Keratinocyte (primary cell): ENCODE measurements around the gene DMAC2. TPM values are rescaled to one million over a fixed set of nuclear protein-coding genes. Genes with fewer than 3 reads are reported as not detected.

Experiments
- DNase-seq: peaks from one replicate; pipeline ENCODE4 v3.0.0-alpha.2; 2011; ENCODE audit warnings: low read depth, missing footprints, low spot score
- FAIRE-seq: peaks from 2 replicates; lab custom pipeline; 2011; peaks lifted over from hg19 to GRCh38; lab: Jason Lieb, UNC
- H2AFZ ChIP-seq: 2 replicates; pipeline ENCODE4 v1.6.0; 2012; ENCODE audit warnings: low read length, control low read depth, inconsistent platforms; ENCODE audit not compliant: control insufficient read depth
- H3K27ac ChIP-seq: 2 replicates; pipeline ENCODE4 v1.5.1; 2011; ENCODE audit warnings: low read length; ENCODE audit not compliant: control insufficient read depth, insufficient read depth
- H3K27me3 ChIP-seq: 3 replicates; pipeline ENCODE4 v1.6.0; 2011; ENCODE audit warnings: low read length; ENCODE audit not compliant: control insufficient read depth, insufficient read depth; ENCODE audit errors: extremely low read depth
- H3K36me3 ChIP-seq, 2 experiments: 2 replicates in 1 of 2; 3 replicates in 1 of 2; pipeline ENCODE4 v1.5.1; 2011; ENCODE audit warnings: low read length in 2 of 2, mild to moderate bottlenecking in 1 of 2; ENCODE audit not compliant: control insufficient read depth in 2 of 2, insufficient read depth in 2 of 2; ENCODE audit errors: extremely low read depth in 1 of 2
- H3K4me1 ChIP-seq: 3 replicates; pipeline ENCODE4 v1.5.1; 2011; ENCODE audit warnings: low read length; ENCODE audit not compliant: control insufficient read depth, insufficient read depth; ENCODE audit errors: extremely low read depth
- H3K4me2 ChIP-seq: 3 replicates; pipeline ENCODE4 v1.6.0; 2011; ENCODE audit warnings: low read depth, low read length; ENCODE audit not compliant: control insufficient read depth, insufficient read depth; ENCODE audit errors: extremely low read depth
- H3K4me3 ChIP-seq, 3 experiments: fragments of 200-600 bp in 1 of 3; sonication (generic) in 1 of 3; 2 replicates in 2 of 3; 3 replicates in 1 of 3; pipeline ENCODE4 v1.5.1; 2011 to 2016; ENCODE audit warnings: low read length in 3 of 3, mild to moderate bottlenecking in 3 of 3, control low read depth in 2 of 3, inconsistent platforms in 1 of 3, low read depth in 1 of 3, mixed read lengths in 1 of 3, mixed run types in 1 of 3, moderate library complexity in 1 of 3; ENCODE audit not compliant: control insufficient read depth in 2 of 3, insufficient read depth in 2 of 3; ENCODE audit errors: extremely low read depth in 1 of 3
- H3K79me2 ChIP-seq: 2 replicates; pipeline ENCODE4 v1.6.0; 2012; ENCODE audit warnings: low read length; ENCODE audit not compliant: control insufficient read depth, insufficient read depth
- H3K9ac ChIP-seq: 3 replicates; pipeline ENCODE4 v1.6.0; 2011; ENCODE audit warnings: low read length; ENCODE audit not compliant: control insufficient read depth, insufficient read depth; ENCODE audit errors: extremely low read depth
- H3K9me1 ChIP-seq: 3 replicates; pipeline ENCODE4 v1.6.0; 2011; ENCODE audit warnings: low read length; ENCODE audit not compliant: control insufficient read depth, insufficient read depth; ENCODE audit errors: extremely low read depth
- H3K9me3 ChIP-seq: 2 replicates; pipeline ENCODE4 v1.5.1; 2012; ENCODE audit warnings: low read depth, low read length; ENCODE audit not compliant: control insufficient read depth
- H4K20me1 ChIP-seq: 3 replicates; pipeline ENCODE4 v1.6.0; 2011; ENCODE audit warnings: low read length; ENCODE audit not compliant: control insufficient read depth, insufficient read depth; ENCODE audit errors: extremely low read depth
- EZH2 ChIP-seq: IDR thresholded peaks from one replicate; pipeline ENCODE4 v1.6.1; 2012; ENCODE audit warnings: inconsistent platforms, mild to moderate bottlenecking, low read length, moderate library complexity
- dilution Hi-C: fragments of 300-500 bp; cut with MboI; formaldehyde crosslinking; loops from one replicate; pipeline ENCODE4 v1.7.0; 2020; ENCODE audit warnings: low sequenced_read_pairs; ENCODE audit not compliant: extremely low pct_ligation_motif_present
- polyA plus RNA-seq, 5 experiments: library from polyadenylated mRNA; depleted of rRNA in 3 of 5; stranded (reverse) in 3 of 5; stranded (forward) in 1 of 5; unstranded in 1 of 5; fragments of >200 nt; gene quantifications; 1 replicate in 1 of 5; 2 replicates in 3 of 5; 3 replicates in 1 of 5; pipeline versions ENCODE4 v1.2.1 to v1.2.3, GENCODE V29; 2011 to 2012; ENCODE audit warnings: missing spikeins in 2 of 5, low read depth in 1 of 5, low replicate concordance in 1 of 5
- TF ChIP-seq, protein P1 (sequence below), 3 experiments: IDR thresholded peaks in 1 of 3; conservative IDR thresholded peaks in 1 of 3; optimal IDR thresholded peaks in 1 of 3; 2 replicates in 2 of 3; 3 replicates in 1 of 3; pipeline versions ENCODE3 to v1.5.1; 2011; ENCODE audit warnings: low read length in 3 of 3, mild to moderate bottlenecking in 3 of 3, moderate library complexity in 2 of 3, control low read depth in 1 of 3, inconsistent platforms in 1 of 3; ENCODE audit not compliant: insufficient read depth in 2 of 3; ENCODE audit errors: extremely low read depth in 1 of 3

Gene DMAC2
- polyA plus RNA-seq, 1 donor (not counting 4 experiments of a cell fraction or from before 2014, with no cell fraction given) = 45.3 TPM

DNA sequence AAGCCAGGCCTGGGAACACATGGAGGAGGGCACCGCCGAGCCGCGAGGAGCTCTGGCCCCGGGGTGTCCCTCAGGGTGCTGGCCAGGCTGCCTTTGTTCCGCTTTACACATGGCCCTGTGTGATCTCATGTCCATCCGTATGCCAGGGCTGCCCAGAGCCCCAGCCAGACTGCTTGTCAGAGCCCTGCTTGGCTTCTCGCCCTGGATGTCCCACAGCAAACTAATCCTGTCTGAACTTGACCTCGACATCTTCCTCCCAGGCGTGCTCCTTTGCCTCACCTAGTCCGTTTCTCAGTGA is 27.8 kb downstream of the DMAC2 start:
- dilution Hi-C loops = no loop called here
- no peak overlapping the region for H3K27ac ChIP-seq
- H3K4me1 ChIP-seq = peaks cover 5% of the 10 kb centered on the region

DNA sequence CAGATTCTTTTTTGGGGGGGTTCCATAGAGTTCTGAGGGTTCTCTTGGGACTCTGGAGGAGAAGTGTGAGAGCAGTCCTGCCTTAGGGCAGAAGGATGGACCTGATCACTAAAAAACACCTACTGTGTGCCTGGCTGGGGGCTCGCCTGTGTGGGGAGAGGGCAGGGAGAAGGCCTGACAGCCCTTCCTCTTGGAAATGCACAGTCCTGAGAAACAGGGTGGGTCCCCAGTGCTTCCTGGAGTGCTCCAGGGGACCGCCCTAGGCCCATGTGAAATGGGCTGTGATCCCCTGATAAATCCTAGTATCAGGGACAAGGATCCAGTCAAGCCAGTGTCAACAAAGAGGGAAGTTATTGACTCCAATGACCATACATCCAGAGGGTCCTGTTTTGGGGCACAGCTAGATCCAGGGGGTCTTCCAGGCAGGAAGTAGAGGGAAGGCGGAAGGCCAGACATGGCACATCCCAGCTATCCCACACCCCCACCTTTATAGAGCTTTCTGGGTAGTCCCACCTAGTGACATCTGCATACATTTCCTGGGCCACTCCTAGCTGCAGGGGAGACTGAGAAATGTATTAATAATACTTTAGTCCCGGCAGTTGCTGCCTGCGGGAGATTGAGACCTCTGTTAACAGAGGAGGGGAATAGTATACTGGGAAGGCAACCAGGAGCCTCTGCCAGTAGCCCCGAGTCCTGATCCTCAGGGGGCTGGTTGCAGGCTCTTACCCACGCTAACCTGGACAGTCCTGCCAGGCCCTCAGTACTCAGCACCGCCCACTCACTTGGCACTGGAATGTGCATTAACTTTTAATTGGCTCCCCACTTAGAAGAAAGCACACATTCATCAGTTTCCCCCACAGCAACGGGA is 28.4 kb downstream of the DMAC2 start:
- DNase-seq (no peak), FAIRE-seq (no peak)
- H3K27me3 ChIP-seq = no peaks in the 10 kb centered on the region
- no peaks in the 10 kb centered on the region for H3K9me3 ChIP-seq
- peaks cover 5% of the 10 kb centered on the region for H3K4me1 ChIP-seq
- H3K9me1 ChIP-seq = no peaks in the 10 kb centered on the region
- H3K4me2 ChIP-seq = no peak overlapping the region
- dilution Hi-C loops = no loop called here
- no peak overlapping the region for H3K9ac ChIP-seq
- no peak overlapping the region for H3K4me3 ChIP-seq
- no peak overlapping the region for H3K27ac ChIP-seq
- TF ChIP-seq, protein P1, sequence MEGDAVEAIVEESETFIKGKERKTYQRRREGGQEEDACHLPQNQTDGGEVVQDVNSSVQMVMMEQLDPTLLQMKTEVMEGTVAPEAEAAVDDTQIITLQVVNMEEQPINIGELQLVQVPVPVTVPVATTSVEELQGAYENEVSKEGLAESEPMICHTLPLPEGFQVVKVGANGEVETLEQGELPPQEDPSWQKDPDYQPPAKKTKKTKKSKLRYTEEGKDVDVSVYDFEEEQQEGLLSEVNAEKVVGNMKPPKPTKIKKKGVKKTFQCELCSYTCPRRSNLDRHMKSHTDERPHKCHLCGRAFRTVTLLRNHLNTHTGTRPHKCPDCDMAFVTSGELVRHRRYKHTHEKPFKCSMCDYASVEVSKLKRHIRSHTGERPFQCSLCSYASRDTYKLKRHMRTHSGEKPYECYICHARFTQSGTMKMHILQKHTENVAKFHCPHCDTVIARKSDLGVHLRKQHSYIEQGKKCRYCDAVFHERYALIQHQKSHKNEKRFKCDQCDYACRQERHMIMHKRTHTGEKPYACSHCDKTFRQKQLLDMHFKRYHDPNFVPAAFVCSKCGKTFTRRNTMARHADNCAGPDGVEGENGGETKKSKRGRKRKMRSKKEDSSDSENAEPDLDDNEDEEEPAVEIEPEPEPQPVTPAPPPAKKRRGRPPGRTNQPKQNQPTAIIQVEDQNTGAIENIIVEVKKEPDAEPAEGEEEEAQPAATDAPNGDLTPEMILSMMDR (optimal IDR thresholded peaks at IDR 0.05 in 1 of 3, IDR thresholded peaks at IDR 0.05 in 1 of 3, conservative IDR thresholded peaks at IDR 0.05 in 1 of 3; ENCODE audit: extremely low read depth in 1 of 3, insufficient read depth in 2 of 3, low read length in 3 of 3) = no peak
- no peak for TF ChIP-seq EZH2
- no peaks in the 10 kb centered on the region for H4K20me1 ChIP-seq
- no peaks in the 10 kb centered on the region for H3K79me2 ChIP-seq
- H2AFZ ChIP-seq = no peak overlapping the region
- H3K36me3 ChIP-seq = peaks cover 0 to 5% of the 10 kb centered on the region in 2 experiments

More for the DNA sequence above, 27.8 kb downstream of the DMAC2 start:
- TF ChIP-seq, protein P1 (optimal IDR thresholded peaks at IDR 0.05 in 1 of 3, IDR thresholded peaks at IDR 0.05 in 1 of 3, conservative IDR thresholded peaks at IDR 0.05 in 1 of 3; ENCODE audit: extremely low read depth in 1 of 3, insufficient read depth in 2 of 3, low read length in 3 of 3) = no peak
- TF ChIP-seq EZH2 = no peak
- no peak overlapping the region for H2AFZ ChIP-seq
- peaks cover 0 to 5% of the 10 kb centered on the region in 2 experiments for H3K36me3 ChIP-seq
- no peak overlapping the region for H3K4me2 ChIP-seq
- H4K20me1 ChIP-seq = no peaks in the 10 kb centered on the region
- H3K4me3 ChIP-seq = no peak overlapping the region
- H3K9me3 ChIP-seq = no peaks in the 10 kb centered on the region
- DNase-seq = no peak
- no peaks in the 10 kb centered on the region for H3K79me2 ChIP-seq
- no peaks in the 10 kb centered on the region for H3K9me1 ChIP-seq
- FAIRE-seq = no peak
- no peak overlapping the region for H3K9ac ChIP-seq
- H3K27me3 ChIP-seq = no peaks in the 10 kb centered on the region
